Fibroblast of villous mesenchyme (primary cell): ENCODE results near the gene NAA60. TPM values are rescaled to one million over a fixed set of nuclear protein-coding genes. Genes with fewer than 3 reads are reported as not detected.

Source experiments
- DNase-seq: peaks from one replicate; pipeline ENCODE4 v3.0.0-alpha.2; 2010; ENCODE audit warnings: low read depth
- H3K4me3 ChIP-seq: 2 replicates; pipeline ENCODE4 v1.5.1; 2011; ENCODE audit warnings: low read depth, mild to moderate bottlenecking, low read length
- CTCF ChIP-seq: IDR thresholded peaks from 2 replicates; pipeline ENCODE4 v1.5.1; 2012; ENCODE audit warnings: low read depth, mild to moderate bottlenecking, low read length; ENCODE audit not compliant: insufficient read depth
- total RNA-seq: library from RNA; depleted of rRNA; stranded (reverse); fragments of >200 nt; gene quantifications from 2 replicates; pipeline ENCODE4 v1.2.3, GENCODE V29; 2012

The NAA60 gene
- total RNA-seq, 1 donor = 16.8 TPM

GRCh38 chr16:3476409-3476808 is 32.9 kb downstream of the NAA60 start:
- DNase-seq = no peak
- H3K4me3 ChIP-seq = no peak overlapping the region

DNA sequence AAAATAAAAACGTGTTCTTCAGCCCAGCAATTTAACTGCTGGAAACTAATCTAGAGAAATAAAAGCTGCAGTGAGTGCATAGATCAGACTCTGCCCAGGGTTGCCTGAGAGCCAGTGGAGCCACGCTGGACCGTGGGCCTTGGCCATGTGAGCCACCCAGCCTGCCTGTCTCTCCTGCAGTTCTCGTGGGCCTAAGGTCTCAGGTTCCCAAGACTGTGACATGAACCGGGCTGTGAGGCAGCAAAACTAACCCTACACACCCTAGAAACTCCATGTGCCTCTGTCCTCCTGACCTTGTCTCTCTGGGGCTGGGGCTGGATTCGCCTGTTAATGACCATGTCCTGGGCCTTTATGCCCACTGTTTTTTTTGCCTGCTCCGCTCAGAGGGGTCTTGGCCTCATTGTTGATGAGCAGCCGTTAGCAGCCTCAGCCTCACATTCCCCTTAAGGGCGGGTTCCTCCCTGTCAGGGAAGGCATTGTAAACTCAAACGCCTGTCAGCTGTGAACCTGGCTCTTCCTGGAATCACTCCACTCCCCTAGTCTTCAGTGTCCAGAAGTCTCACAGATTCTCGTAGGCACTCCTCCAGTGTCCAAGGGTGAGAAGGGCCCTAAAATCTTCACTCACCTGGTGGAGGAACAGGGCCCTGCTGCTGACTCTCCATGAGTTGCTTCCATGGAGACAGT is 34.9 kb downstream of the NAA60 start:
- DNase-seq = no peak
- no peak overlapping the region for H3K4me3 ChIP-seq
- TF ChIP-seq CTCF = no peak

More at GRCh38 chr16:3476409-3476808, 32.9 kb downstream of the NAA60 start:
- TF ChIP-seq CTCF = no peak

DNA sequence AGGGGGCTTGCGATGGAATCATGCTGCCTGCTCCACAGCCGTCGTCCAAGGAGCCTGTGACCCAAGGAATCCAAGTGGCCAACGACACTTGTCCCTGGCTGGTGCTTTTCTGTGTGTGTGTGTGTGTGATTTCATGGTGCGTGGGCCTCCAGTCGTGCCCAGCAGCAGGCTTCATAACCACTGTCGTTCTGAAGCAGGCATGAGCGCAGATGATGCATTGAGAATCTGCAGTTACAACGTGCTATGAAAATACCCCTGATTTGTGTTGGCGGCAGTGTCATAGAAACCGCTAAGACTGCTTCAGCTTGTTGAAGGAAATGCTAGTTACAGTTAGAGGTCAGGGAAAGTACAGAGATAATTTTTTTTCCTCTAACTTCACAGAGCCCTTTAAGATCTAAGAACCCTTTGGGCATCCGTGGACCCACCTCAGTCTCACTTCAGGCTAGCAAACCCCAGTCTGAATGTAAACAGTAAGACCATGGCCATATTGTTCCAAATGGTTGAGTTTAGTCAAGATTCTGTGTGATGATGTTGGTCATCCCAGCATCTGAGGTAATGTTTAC is 36.3 kb downstream of the NAA60 start:
- no peak for DNase-seq
- H3K4me3 ChIP-seq = no peak overlapping the region
- TF ChIP-seq CTCF = no peak

DNA sequence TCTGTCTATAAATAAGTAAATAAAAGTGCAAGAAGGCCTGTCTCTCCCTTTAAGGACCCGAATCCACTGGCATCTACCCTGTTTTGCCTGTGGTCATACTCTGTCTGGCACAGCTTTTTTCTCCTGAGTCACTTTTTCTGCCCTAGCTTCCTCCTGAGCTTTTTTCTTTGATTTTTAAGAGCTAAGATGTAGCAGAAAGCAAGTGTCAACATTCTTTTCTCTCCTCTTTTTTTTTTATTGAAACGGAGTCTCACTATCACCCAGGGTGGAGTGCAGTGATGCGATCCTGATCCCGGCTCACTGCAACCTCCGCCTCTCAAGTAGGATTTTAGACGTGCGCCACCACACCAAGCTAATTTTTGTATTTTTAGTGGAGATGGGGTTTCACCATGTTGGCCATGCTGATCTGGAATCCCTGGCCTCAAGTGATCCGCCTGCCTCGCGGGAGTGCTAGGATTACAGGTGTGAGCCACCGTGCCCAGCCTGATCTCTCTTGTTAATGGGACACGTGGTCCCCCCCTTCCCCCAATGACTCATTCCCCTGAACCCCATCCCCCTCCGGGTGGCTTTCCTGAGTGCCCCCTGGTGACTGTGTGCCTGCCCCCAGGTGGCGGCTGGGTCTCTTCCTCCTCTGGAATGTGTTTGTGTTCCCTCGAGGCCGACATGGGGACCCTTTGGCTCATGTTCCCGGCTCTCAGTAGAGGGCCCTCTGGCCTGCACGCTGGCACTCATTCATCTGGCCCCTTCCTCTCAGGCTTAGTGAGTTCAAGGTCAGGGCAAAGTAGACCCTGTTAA is 37.6 kb downstream of the NAA60 start:
- H3K4me3 ChIP-seq = no peak overlapping the region
- peak; percentile 9 for TF ChIP-seq CTCF
- no peak for DNase-seq

GRCh38 chr16:3481696-3482658 is 38.5 kb downstream of the NAA60 start:
- no peak for TF ChIP-seq CTCF
- no peak for DNase-seq
- no peak overlapping the region for H3K4me3 ChIP-seq

DNA sequence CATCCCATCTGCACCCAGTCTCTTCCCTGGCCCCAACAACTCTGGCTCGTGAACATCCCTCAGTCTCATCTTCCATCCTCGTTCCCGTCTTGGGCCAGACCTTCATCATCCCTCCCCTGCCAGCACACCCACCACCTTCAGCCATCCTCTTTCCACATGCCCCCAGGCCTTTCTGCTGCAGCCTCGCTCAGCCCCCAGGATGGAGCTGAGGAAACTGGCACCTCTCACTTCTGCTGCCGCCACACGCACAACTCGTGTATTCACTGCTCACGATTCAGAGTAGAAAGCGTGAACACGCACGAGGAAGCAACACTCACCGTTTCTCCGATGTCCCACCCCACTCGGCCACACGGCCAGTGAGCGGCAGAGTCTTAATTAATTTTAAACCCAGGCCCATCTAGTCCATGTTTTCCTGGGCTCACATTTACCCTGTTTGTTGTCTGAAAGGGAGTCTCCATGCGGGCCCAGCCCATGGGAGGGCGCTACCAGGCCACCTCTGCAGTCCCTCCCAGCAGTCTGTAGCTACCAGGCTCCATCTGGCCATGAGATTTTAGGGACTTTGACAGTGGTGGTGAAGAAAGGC is 39.3 kb downstream of the NAA60 start:
- no peak overlapping the region for H3K4me3 ChIP-seq
- no peak for TF ChIP-seq CTCF
- DNase-seq = no peak
